Endothelial cell of umbilical vein (primary cell): ENCODE measurements around the gene CAMK2B. TPM values are rescaled to one million over a fixed set of nuclear protein-coding genes. Genes with fewer than 3 reads are reported as not detected.

ENCODE experiments used
- BruUV-seq: library from RNA; stranded (reverse); fragments of 400-500 nt; replicated peaks from 2 replicates; lab custom pipeline; 2021; lab: Mats Ljungman, UMichigan
- CTCF ChIA-PET: fragments of 300-600, 350-600 bp; sonication (Branson Sonifier 250); formaldehyde crosslinking; loops from one replicate; lab custom pipeline; 2021; ENCODE audit warnings: antibody characterized with exemption, inconsistent platforms; lab: Charles Lee
- POLR2A ChIA-PET: fragments of 300-600, 350-600 bp; sonication (Branson Sonifier 250); formaldehyde crosslinking; loops from one replicate; lab custom pipeline; 2021; ENCODE audit warnings: antibody characterized with exemption, inconsistent platforms; lab: Charles Lee
- DNase-seq: peaks from one replicate; pipeline ENCODE4 v3.0.0-alpha.2; 2011; ENCODE audit warnings: low read depth, low spot score
- FAIRE-seq: peaks from 2 replicates; lab custom pipeline; 2011; peaks lifted over from hg19 to GRCh38; lab: Jason Lieb, UNC
- H2AFZ ChIP-seq: 2 replicates; pipeline ENCODE4 v1.6.0; 2012; ENCODE audit warnings: low read depth, low read length, control low read depth, inconsistent platforms
- H3K27ac ChIP-seq: 2 replicates; pipeline ENCODE4 v1.5.1; 2011; ENCODE audit warnings: low read depth, mild to moderate bottlenecking, control low read depth, low read length, moderate library complexity; ENCODE audit not compliant: insufficient read depth
- H3K27me3 ChIP-seq, 2 experiments: 2 replicates each; pipeline versions ENCODE4 v1.6.0 to v1.6.1; 2011; ENCODE audit warnings: low read length in 2 of 2, mixed read lengths in 1 of 2; ENCODE audit not compliant: control insufficient read depth in 2 of 2, insufficient read depth in 2 of 2
- H3K36me3 ChIP-seq, 2 experiments: 2 replicates in 1 of 2; 3 replicates in 1 of 2; pipeline ENCODE4 v1.5.1; 2011; ENCODE audit warnings: low read length in 2 of 2, mild to moderate bottlenecking in 1 of 2, moderate library complexity in 1 of 2; ENCODE audit not compliant: control insufficient read depth in 2 of 2, insufficient read depth in 2 of 2; ENCODE audit errors: extremely low read depth in 1 of 2
- H3K4me1 ChIP-seq: 3 replicates; pipeline ENCODE4 v1.5.1; 2011; ENCODE audit warnings: mild to moderate bottlenecking, low read length; ENCODE audit not compliant: control insufficient read depth, insufficient read depth; ENCODE audit errors: extremely low read depth
- H3K4me2 ChIP-seq: 2 replicates; pipeline ENCODE4 v1.6.1; 2011; ENCODE audit warnings: low read length, control low read depth, mixed read lengths; ENCODE audit not compliant: insufficient read depth
- H3K4me3 ChIP-seq, 3 experiments: fragments of 200-600 bp in 1 of 3; sonication (generic), shearing (Covaris generic) in 1 of 3; replicated peaks in 1 of 3; 2 replicates each; pipeline ENCODE4 v1.5.1; 2011 to 2016; ENCODE audit warnings: control low read depth in 3 of 3, low read length in 3 of 3, mild to moderate bottlenecking in 2 of 3, inconsistent platforms in 1 of 3, low read depth in 1 of 3, moderate library complexity in 1 of 3; ENCODE audit not compliant: insufficient read depth in 1 of 3
- H3K79me2 ChIP-seq: 2 replicates; pipeline ENCODE4 v1.6.0; 2012; ENCODE audit warnings: low read length, inconsistent platforms; ENCODE audit not compliant: control insufficient read depth, insufficient read depth
- H3K9ac ChIP-seq: replicated peaks from 2 replicates; pipeline ENCODE3; 2011; ENCODE audit warnings: low read length, control low read depth; ENCODE audit not compliant: insufficient read depth; ENCODE audit errors: extremely low read depth
- H3K9me1 ChIP-seq: replicated peaks from 3 replicates; pipeline ENCODE4 v1.6.0; 2011; ENCODE audit warnings: mild to moderate bottlenecking, low read length; ENCODE audit not compliant: control insufficient read depth, insufficient read depth; ENCODE audit errors: extremely low read depth
- H3K9me3 ChIP-seq: replicated peaks from 2 replicates; pipeline ENCODE4 v1.5.1; 2012; ENCODE audit warnings: low read length, inconsistent platforms; ENCODE audit not compliant: control insufficient read depth, insufficient read depth
- H4K20me1 ChIP-seq: replicated peaks from 2 replicates; pipeline ENCODE3; 2011; ENCODE audit warnings: mild to moderate bottlenecking, low read length; ENCODE audit not compliant: control insufficient read depth, insufficient read depth; ENCODE audit errors: extremely low read depth
- EZH2 ChIP-seq: IDR thresholded peaks from 2 replicates; pipeline ENCODE4 v1.6.1; 2012; ENCODE audit warnings: borderline replicate concordance, low read depth, mild to moderate bottlenecking, moderate library complexity, low read length, inconsistent platforms; ENCODE audit not compliant: severe bottlenecking
- FOS ChIP-seq: IDR thresholded peaks from 2 replicates; pipeline ENCODE4 v1.6.1; 2011; ENCODE audit warnings: mild to moderate bottlenecking, low read length, moderate library complexity, borderline replicate concordance; ENCODE audit not compliant: insufficient read depth
- GATA2 ChIP-seq: IDR thresholded peaks from 2 replicates; pipeline ENCODE4 v1.7.0; 2011; ENCODE audit warnings: low read depth, mild to moderate bottlenecking, moderate library complexity, mixed read lengths, low read length; ENCODE audit not compliant: insufficient read length, insufficient read depth
- JUN ChIP-seq: IDR thresholded peaks from 2 replicates; pipeline ENCODE4 v1.6.1; 2011; ENCODE audit warnings: borderline replicate concordance, low read depth; ENCODE audit not compliant: insufficient read length, insufficient read depth
- MYC ChIP-seq: IDR thresholded peaks from one replicate; pipeline ENCODE4 v1.6.1; 2011; ENCODE audit warnings: mild to moderate bottlenecking, low read depth, low read length
- POLR2A ChIP-seq: IDR thresholded peaks from 2 replicates; pipeline ENCODE4 v1.6.1; 2012; ENCODE audit warnings: low read depth, mild to moderate bottlenecking, control low read depth, low read length
- POLR2AphosphoS5 ChIP-seq: IDR thresholded peaks from 2 replicates; pipeline ENCODE4 v1.6.1; 2012; ENCODE audit warnings: low read depth, mild to moderate bottlenecking, control low read depth, low read length, moderate library complexity; ENCODE audit not compliant: insufficient read depth
- dilution Hi-C: fragments of 300-500 bp; cut with MboI; formaldehyde crosslinking; loops from one replicate; pipeline ENCODE4 v1.15.0; 2019; ENCODE audit warnings: low sequenced_read_pairs; ENCODE audit not compliant: extremely low pct_ligation_motif_present
- intact Hi-C: fragments of 100-400 bp; cut with micrococcal nuclease; formaldehyde crosslinking; loops from one replicate; pipeline ENCODE4 v1.10.0; 2022
- polyA plus RNA-seq, 4 experiments: library from polyadenylated mRNA; depleted of rRNA in 3 of 4; stranded (reverse) in 3 of 4; unstranded in 1 of 4; fragments of >200 nt; gene quantifications; 2 replicates each; pipeline versions ENCODE4 v1.2.1 to v1.2.3, GENCODE V29; 2011 to 2012; ENCODE audit warnings: missing spikeins in 1 of 4
- total RNA-seq: library from RNA; stranded (reverse); gene quantifications from 2 replicates; pipeline ENCODE4 v1.2.3, GENCODE V29; 2021
- TF ChIP-seq, protein P1 (sequence below), 2 donors: IDR thresholded peaks; 1 replicate in 1 of 2; 2 replicates in 1 of 2; pipeline ENCODE4 v1.5.1; 2011; ENCODE audit warnings: low read length in 2 of 2, mild to moderate bottlenecking in 2 of 2, moderate library complexity in 2 of 2, control low read depth in 1 of 2, inconsistent platforms in 1 of 2, low read depth in 1 of 2; ENCODE audit not compliant: insufficient read depth in 1 of 2; ENCODE audit errors: extremely low read depth in 1 of 2
- TF ChIP-seq, protein P2 (sequence below): IDR thresholded peaks from 2 replicates; pipeline ENCODE4 v1.6.1; 2011; ENCODE audit not compliant: insufficient read depth, insufficient read length

CAMK2B gene
- total and polyA plus RNA-seq, 2 donors (not counting 3 experiments of a cell fraction or from before 2014, with no cell fraction given) = 0.57 to 1.6 TPM

- intact Hi-C loops = loop anchor here (5.0 kb wide), 3 partner anchors 50 to 315 kb away; partner anchors contain the start of gene DDX56
- BruUV-seq = no TSS peak
- no peak for FAIRE-seq
Observed at GRCh38 chr7:44257213-44257612, 68.2 kb downstream of the CAMK2B start.

More at GRCh38 chr7:44257213-44257612, 68.2 kb downstream of the CAMK2B start:
- Histone ChIP-seq H3K4me1 (peaks cover 29% of the 10 kb centered on the region), H3K36me3 (no peaks in the 10 kb centered on the region), H3K9me1 (no peaks in the 10 kb centered on the region), H3K9me3 (no peaks in the 10 kb centered on the region), H3K4me3 (no peak overlapping the region), H3K9ac (peak overlapping the region; percentile 38), H2AFZ (no peak overlapping the region), H3K27ac (peak overlapping the region; percentile 86), H3K79me2 (no peaks in the 10 kb centered on the region), H3K4me2 (no peak overlapping the region), H4K20me1 (no peaks in the 10 kb centered on the region), H3K27me3 (no peaks in the 10 kb centered on the region)
- no peak for TF ChIP-seq FOS
- TF ChIP-seq, protein P1, sequence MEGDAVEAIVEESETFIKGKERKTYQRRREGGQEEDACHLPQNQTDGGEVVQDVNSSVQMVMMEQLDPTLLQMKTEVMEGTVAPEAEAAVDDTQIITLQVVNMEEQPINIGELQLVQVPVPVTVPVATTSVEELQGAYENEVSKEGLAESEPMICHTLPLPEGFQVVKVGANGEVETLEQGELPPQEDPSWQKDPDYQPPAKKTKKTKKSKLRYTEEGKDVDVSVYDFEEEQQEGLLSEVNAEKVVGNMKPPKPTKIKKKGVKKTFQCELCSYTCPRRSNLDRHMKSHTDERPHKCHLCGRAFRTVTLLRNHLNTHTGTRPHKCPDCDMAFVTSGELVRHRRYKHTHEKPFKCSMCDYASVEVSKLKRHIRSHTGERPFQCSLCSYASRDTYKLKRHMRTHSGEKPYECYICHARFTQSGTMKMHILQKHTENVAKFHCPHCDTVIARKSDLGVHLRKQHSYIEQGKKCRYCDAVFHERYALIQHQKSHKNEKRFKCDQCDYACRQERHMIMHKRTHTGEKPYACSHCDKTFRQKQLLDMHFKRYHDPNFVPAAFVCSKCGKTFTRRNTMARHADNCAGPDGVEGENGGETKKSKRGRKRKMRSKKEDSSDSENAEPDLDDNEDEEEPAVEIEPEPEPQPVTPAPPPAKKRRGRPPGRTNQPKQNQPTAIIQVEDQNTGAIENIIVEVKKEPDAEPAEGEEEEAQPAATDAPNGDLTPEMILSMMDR (IDR thresholded peaks at IDR 0.05; ENCODE audit: extremely low read depth in 1 of 2, insufficient read depth in 1 of 2, low read depth in 1 of 2, low read length in 2 of 2) = no peak
- TF ChIP-seq EZH2 = no peak
- TF ChIP-seq JUN = no peak
- TF ChIP-seq, protein P2, sequence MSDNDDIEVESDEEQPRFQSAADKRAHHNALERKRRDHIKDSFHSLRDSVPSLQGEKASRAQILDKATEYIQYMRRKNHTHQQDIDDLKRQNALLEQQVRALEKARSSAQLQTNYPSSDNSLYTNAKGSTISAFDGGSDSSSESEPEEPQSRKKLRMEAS = no peak
- TF ChIP-seq POLR2A = no peak
- TF ChIP-seq GATA2 = no peak
- TF ChIP-seq MYC = no peak
- TF ChIP-seq POLR2AphosphoS5 = no peak
- CTCF ChIA-PET = interaction anchor here (3.4 kb wide), 1 partner anchor 16 kb away, joined by 27 read pairs; no protein-coding TSS in a partner anchor
- dilution Hi-C loops = no loop called here
- POLR2A ChIA-PET = no interaction called here
- DNase-seq = no peak
